H1 (cell line): ENCODE data around the gene CELF4.
A peak's percentile ranks its signal among the peaks of the same experiment; 100 is the strongest.

Experiments
- CEBPB ChIP-seq: IDR thresholded peaks from 2 replicates; pipeline ENCODE4 v1.6.1; 2012; ENCODE audit warnings: low read depth, low read length
- CTCF ChIP-seq, 3 experiments: IDR thresholded peaks; 1 replicate in 2 of 3; 2 replicates in 1 of 3; pipeline versions ENCODE4 v1.5.1 to v1.6.1; 2011; ENCODE audit warnings: low read length in 3 of 3, mild to moderate bottlenecking in 3 of 3, inconsistent platforms in 2 of 3, low read depth in 1 of 3, moderate library complexity in 1 of 3; ENCODE audit not compliant: insufficient read depth in 1 of 3; ENCODE audit errors: control extremely low read depth in 1 of 3
- POLR2A ChIP-seq, 2 experiments: IDR thresholded peaks; 1 replicate in 1 of 2; 2 replicates in 1 of 2; pipeline ENCODE4 v1.6.1; 2011; ENCODE audit warnings: low read depth in 2 of 2, low read length in 2 of 2, mild to moderate bottlenecking in 2 of 2; ENCODE audit errors: control extremely low read depth in 1 of 2
- YY1 ChIP-seq: IDR thresholded peaks from 2 replicates; pipeline ENCODE4 v1.6.1; 2011; ENCODE audit warnings: low read depth, mild to moderate bottlenecking, low read length

- TF ChIP-seq YY1 (no peak), CTCF (IDR thresholded peaks at IDR 0.05; ENCODE audit: control extremely low read depth in 1 of 3, insufficient read depth in 1 of 3, low read depth in 1 of 3, low read length in 3 of 3) (peak in 2 of 3 experiments; percentile 33 to 43; a peak in 2 of 4 replicates), CEBPB (no peak), POLR2A (IDR thresholded peaks at IDR 0.05; ENCODE audit: control extremely low read depth in 1 of 2, low read depth in 2 of 2, low read length in 2 of 2) (no peak)
These were observed 179.5 kb downstream of the CELF4 start for GRCh38 chr18:37385846-37386778.
